Esophagus squamous epithelium (tissue), 5 donors: Measurements from ENCODE around the gene PLPP7. TPM values are rescaled to one million over a fixed set of nuclear protein-coding genes. Genes with fewer than 3 reads are reported as not detected.

Experiments
- DNase-seq: peaks from one replicate; lab custom pipeline; 2025; lab: John Stamatoyannopoulos, UW
- H3K27ac ChIP-seq, 4 donors: fragments of 200-600 bp; sonication (generic); one replicate each; pipeline ENCODE4 v1.5.1; 2016 to 2019; ENCODE audit warnings: mild to moderate bottlenecking in 1 of 4
- H3K27me3 ChIP-seq, 4 donors: fragments of 200-600 bp; sonication (generic); 1 replicate in 3 of 4; 2 replicates in 1 of 4; pipeline versions ENCODE4 v1.5.1 to v1.6.0; 2017 to 2021; ENCODE audit warnings: antibody characterized with exemption in 1 of 4
- H3K36me3 ChIP-seq, 3 donors: fragments of 200-600 bp; sonication (generic); one replicate each; pipeline ENCODE4 v1.5.1; 2016 to 2019
- H3K4me1 ChIP-seq, 3 donors: fragments of 200-600 bp; sonication (generic); one replicate each; pipeline ENCODE4 v1.5.1; 2017 to 2019
- H3K4me3 ChIP-seq, 4 donors: fragments of 200-600 bp; sonication (generic); 1 replicate in 3 of 4; 2 replicates in 1 of 4; pipeline ENCODE4 v1.5.1; 2016 to 2019; ENCODE audit warnings: mild to moderate bottlenecking in 2 of 4, moderate library complexity in 1 of 4
- H3K9me3 ChIP-seq, 3 donors: fragments of 200-600 bp; sonication (generic); one replicate each; pipeline ENCODE4 v1.5.1; 2016 to 2019
- POLR2A ChIP-seq, 4 donors: fragments of 450-650 bp; IDR thresholded peaks; one replicate each; pipeline ENCODE4 v1.6.1; 2017; ENCODE audit warnings: antibody characterized with exemption in 4 of 4, mild to moderate bottlenecking in 4 of 4, moderate library complexity in 3 of 4
- WGBS, 2 donors: methylation state at CpG; one replicate each; pipeline ENCODE4 v1.1.5; 2018; 5-methylcytosine and 5-hydroxymethylcytosine counted together
- intact Hi-C: fragments of 100-400 bp; cut with DNase I; formaldehyde crosslinking; loops from one replicate; pipeline ENCODE4 v1.15.0; 2022
- total RNA-seq, 4 donors: library from RNA; depleted of rRNA; stranded (reverse); fragments of >200 nt; gene quantifications; one replicate each; pipeline ENCODE4 v1.1.0, GENCODE V29; 2016
- TF ChIP-seq, protein P1 (sequence below), 6 experiments: fragments of 450-650 bp in 4 of 6; fragments of 200-600 bp in 2 of 6; sonication (generic) in 2 of 6; IDR thresholded peaks; one replicate each; pipeline ENCODE4 v1.5.1; 2016 to 2019; ENCODE audit warnings: antibody characterized with exemption in 6 of 6, mild to moderate bottlenecking in 4 of 6, moderate library complexity in 4 of 6
- donor health status: DM: yes; HTN: yes; CAD: no.

PLPP7 gene
- total RNA-seq, 4 donors from 2014 or later: 0.40 to 2.9 (median 0.97) TPM; not detected in 1

DNA sequence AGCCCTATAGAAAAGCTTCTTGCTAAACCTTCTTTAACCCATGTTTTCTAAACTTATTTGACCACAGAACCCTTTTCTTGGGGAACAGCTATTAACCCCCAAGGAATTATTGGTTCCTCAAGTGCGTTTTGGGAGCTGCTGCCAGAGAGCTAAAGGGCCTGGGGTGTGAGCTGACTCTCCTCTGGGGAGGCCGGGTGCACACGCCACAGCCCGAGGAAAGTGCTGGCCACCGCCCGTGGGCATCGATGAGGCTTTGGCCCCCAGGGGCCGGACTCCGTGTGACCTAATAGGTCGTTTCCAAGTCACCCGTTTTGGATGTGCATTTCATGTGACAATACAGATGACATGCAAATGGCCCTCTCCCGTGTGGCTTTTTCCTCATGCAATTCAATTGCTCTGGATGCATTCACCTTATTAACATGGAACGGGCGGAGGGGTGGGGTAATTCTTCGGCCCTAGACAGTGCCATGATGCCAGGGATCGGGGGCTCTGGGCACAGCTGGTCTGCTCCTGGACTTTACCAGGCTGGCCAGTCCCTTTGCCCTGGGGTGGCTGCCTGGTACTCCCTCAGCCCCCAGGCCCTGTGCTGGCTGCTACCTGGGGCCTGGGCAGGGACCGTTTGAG, 19.5 kb downstream of the PLPP7 start:
- 82% methylated on average over 12 to 16 of the region's 17 CpGs for WGBS, 2 donors
- Histone ChIP-seq H3K36me3 (no peaks in the 10 kb centered on the region), H3K27ac (no peak overlapping the region), H3K27me3 (no peaks in the 10 kb centered on the region), H3K9me3 (no peaks in the 10 kb centered on the region), H3K4me1 (no peaks in the 10 kb centered on the region), H3K4me3 (no peak overlapping the region)
- no peak for DNase-seq
- TF ChIP-seq, protein P1, sequence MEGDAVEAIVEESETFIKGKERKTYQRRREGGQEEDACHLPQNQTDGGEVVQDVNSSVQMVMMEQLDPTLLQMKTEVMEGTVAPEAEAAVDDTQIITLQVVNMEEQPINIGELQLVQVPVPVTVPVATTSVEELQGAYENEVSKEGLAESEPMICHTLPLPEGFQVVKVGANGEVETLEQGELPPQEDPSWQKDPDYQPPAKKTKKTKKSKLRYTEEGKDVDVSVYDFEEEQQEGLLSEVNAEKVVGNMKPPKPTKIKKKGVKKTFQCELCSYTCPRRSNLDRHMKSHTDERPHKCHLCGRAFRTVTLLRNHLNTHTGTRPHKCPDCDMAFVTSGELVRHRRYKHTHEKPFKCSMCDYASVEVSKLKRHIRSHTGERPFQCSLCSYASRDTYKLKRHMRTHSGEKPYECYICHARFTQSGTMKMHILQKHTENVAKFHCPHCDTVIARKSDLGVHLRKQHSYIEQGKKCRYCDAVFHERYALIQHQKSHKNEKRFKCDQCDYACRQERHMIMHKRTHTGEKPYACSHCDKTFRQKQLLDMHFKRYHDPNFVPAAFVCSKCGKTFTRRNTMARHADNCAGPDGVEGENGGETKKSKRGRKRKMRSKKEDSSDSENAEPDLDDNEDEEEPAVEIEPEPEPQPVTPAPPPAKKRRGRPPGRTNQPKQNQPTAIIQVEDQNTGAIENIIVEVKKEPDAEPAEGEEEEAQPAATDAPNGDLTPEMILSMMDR (IDR thresholded peaks at IDR 0.05): no peak
- no peak for TF ChIP-seq POLR2A (IDR thresholded peaks at IDR 0.05)
- intact Hi-C loops: no loop called here

DNA sequence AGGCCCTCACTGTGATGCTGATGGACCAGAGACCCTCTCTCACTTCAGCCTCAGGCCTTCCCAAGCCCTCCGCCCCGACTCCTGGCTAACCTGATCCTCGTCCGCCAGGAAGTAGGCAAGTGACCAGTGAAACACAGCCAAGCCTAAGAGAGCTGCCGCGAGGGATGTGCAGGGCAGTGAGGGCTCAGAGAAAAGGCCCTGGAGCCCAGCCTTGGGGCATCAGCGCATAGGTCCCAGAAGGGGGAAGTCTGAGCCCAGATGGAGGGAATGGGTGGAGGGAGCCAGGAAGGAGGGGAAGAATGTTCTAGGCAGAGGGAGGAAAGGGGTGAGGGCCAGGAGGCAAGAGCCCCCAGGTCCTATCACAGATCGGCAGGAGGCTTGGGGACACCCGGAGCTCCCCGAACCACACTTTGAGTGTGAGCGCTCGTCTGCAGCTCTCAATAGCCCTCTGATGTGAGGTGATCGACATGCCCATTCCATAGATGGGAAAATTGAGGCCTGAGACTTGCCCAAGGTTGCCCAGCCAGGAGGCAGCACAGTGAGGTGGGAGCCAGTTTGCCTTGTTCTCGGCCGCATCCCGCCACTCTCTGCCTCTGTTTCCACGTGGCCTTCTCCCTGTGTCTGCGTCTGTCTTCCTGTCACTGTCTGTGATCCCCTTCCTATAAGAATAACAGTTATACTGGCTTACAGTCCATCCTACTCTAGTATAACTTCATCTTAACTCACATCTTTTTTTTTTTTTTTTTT, 20.2 kb downstream of the PLPP7 start:
- intact Hi-C loops: no loop called here
- Histone ChIP-seq H3K36me3 (no peaks in the 10 kb centered on the region), H3K4me3 (no peak overlapping the region), H3K27ac (no peak overlapping the region), H3K4me1 (no peaks in the 10 kb centered on the region), H3K27me3 (no peaks in the 10 kb centered on the region), H3K9me3 (no peaks in the 10 kb centered on the region)
- TF ChIP-seq, protein P1 (IDR thresholded peaks at IDR 0.05): no peak
- no peak for TF ChIP-seq POLR2A (IDR thresholded peaks at IDR 0.05)
- 80 to 88% methylated on average over 11 to 14 of the region's 18 CpGs for WGBS, 2 donors
- no peak for DNase-seq

DNA sequence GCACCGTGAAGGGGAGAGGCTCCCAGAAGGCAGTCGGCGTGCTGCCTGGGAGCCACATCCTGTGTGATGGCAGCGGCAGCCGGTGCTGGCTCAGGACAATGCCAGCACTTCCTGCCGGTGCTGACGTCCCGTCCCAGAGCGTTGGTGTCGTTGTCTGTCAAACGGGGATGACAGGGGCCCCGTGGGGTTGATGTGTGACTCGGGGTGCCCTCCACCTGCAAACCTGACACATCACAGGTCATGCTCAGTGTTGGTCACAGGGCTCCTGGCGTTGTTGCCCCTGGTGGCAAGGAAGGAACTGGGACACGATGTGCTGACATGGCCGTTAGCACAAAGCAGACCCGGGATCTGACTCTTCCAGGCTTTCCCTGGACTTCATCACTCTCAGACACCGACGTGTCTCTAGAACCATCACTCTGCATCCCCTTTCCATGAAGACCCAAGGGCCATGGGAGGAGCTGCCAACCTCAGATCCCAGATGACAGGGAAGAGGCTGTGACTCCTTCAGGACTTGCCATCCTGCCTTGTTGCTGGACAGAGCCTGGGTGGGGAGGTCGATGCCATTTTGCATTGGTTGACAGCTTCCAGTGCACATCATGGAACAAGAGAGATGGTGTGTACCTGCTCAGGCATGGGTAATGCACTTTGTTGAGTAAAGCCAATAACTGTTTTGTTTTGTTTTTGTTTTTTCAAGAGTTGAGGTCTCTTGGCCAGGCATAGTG, 21.5 kb downstream of the PLPP7 start:
- no peak for TF ChIP-seq POLR2A (IDR thresholded peaks at IDR 0.05)
- TF ChIP-seq, protein P1 (IDR thresholded peaks at IDR 0.05): no peak
- no peak for DNase-seq
- Histone ChIP-seq H3K27ac (no peak overlapping the region), H3K36me3 (no peaks in the 10 kb centered on the region), H3K4me3 (peak overlapping the region in 1 of 4 donors; percentile 28), H3K9me3 (no peaks in the 10 kb centered on the region), H3K27me3 (peaks cover 0 to 5% (median 0%) of the 10 kb centered on the region in 4 donors), H3K4me1 (no peaks in the 10 kb centered on the region)
- intact Hi-C loops: no loop called here
- WGBS, 2 donors: 19 to 51% methylated on average over 5 to 15 of the region's 20 CpGs

DNA sequence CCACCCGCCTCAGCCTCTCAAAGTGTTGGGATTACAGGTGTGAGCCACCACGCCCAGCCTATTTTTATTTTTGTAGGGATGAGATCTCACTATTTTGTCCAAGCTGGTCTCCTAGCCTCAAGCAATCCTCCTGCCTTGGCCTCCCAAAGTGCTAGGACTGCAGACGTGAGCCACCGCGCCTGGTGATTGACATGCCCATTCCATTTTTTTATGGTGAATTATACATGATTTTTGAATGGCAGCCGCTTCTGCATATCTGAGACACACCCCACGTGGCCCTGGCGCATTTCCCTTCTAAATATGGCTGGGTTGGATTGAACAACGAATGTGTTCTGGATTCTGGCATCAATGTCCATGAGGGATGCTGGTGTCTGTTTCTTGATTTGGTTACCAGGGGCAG, 22.7 kb downstream of the PLPP7 start:
- intact Hi-C loops: no loop called here
- H3K9me3 ChIP-seq: no peaks in the 10 kb centered on the region
- TF ChIP-seq POLR2A (IDR thresholded peaks at IDR 0.05): no peak
- TF ChIP-seq, protein P1 (IDR thresholded peaks at IDR 0.05): no peak
- no peaks in the 10 kb centered on the region for H3K4me1 ChIP-seq
- no peak for DNase-seq
- H3K27me3 ChIP-seq: peaks cover 0 to 5% (median 0%) of the 10 kb centered on the region in 4 donors
- H3K4me3 ChIP-seq: no peak overlapping the region
- no peaks in the 10 kb centered on the region for H3K36me3 ChIP-seq
- no peak overlapping the region for H3K27ac ChIP-seq
- WGBS, 2 donors: 75 to 83% methylated on average over 9 of the region's 9 CpGs
